Stimulated activated CD8-positive, alpha-beta memory T cell treated with anti-CD3 and anti-CD28 coated beads, Interleukin-15, amount 100 ng/mL, for 24 hours (primary cell): ENCODE data around the gene DNAJC8.

ENCODE experiments used
- DNase-seq: peaks from one replicate; pipeline ENCODE4 v3.0.0-alpha.2; 2020; ENCODE audit warnings: low read depth

Gene DNAJC8

GRCh38 chr1:28172713-28173150 is 60.1 kb downstream of the DNAJC8 start:
- DNase-seq: no peak

- DNase-seq: no peak
These were observed 61.6 kb downstream of the DNAJC8 start for GRCh38 chr1:28171246-28171645.

DNA sequence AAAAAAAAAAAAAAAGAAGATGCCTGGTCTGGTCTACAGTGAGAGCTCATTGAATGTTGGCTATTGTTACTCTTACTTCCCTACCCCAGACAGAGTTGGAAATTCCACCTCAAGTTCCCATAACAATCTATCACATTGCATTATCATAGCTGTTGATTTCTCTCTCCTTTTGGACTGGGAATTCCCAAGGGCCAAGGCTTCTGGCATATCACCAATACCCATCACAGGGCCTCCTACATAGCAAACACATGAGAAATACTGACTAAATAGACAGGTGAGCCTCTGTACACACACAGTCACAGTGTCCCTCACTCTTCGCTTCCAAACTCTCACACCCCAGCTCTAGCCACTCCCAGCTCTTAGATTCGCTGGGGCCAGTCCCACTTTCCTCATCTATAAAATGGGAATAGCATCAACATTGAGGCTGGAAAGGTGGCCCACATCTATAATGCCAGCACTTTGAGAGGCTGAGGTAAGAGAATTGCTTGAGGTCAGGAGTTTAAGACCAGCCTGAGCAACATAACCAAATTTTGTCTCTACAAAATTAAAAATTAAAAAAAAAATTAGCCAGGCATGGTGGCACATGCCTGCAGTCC is 62.7 kb downstream of the DNAJC8 start:
- no peak for DNase-seq

DNA sequence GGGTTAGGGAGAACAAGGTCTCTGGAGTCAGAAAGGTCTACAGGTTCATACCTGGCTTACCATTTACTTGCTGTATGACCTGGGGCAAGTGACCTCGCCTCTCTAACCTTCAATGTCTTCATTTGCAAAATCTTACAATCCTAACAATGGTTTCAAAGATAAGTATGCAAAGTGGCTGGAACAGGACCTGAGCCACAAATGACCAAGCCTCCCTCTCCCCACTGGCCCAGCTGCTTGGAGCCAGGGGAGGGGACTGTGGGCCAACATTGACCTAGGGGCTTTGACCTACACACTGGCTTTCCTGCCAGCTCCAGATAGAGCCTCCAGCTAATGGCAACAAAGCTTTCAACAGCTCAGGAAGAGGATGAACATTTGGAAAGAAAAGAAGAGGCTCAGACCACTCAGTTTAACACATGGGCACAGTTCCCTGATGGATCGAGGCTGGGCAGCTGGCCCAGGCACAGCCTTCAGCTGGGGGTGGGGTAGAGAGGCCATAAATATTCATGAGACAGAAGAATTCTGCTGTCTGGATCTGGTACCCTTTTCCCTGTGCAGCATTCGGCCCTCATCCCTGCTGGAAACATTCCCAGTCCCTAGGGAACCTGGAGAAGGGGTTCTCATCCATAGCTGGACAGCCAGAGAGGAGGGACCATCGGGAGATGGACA is 69.2 kb downstream of the DNAJC8 start:
- DNase-seq: no peak

DNA sequence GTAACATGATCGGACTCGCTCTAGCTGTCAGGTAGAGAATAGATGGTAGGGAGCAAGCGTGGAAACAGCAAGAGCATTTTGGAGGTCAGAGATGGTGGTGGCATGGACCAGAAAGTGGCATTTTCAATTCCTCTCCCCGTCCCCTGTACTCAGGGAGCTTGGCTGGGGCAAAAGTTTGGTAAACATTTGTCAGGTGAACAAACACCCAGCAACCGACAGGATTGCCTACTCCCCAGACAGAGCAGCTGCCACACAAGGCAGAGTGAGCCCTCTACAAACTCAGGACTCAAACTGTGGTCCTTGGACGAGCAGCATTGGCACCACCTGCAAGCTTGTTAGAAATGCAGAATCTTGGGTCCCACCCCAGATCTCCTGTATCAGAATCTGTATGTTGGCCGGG is 70.7 kb downstream of the DNAJC8 start:
- no peak for DNase-seq

GRCh38 chr1:28161751-28162150 is 71.1 kb downstream of the DNAJC8 start:
- no peak for DNase-seq

- no peak for DNase-seq
These were observed 72.0 kb downstream of the DNAJC8 start for GRCh38 chr1:28160782-28161266.

GRCh38 chr1:28159680-28160079 is 73.1 kb downstream of the DNAJC8 start:
- no peak for DNase-seq

DNA sequence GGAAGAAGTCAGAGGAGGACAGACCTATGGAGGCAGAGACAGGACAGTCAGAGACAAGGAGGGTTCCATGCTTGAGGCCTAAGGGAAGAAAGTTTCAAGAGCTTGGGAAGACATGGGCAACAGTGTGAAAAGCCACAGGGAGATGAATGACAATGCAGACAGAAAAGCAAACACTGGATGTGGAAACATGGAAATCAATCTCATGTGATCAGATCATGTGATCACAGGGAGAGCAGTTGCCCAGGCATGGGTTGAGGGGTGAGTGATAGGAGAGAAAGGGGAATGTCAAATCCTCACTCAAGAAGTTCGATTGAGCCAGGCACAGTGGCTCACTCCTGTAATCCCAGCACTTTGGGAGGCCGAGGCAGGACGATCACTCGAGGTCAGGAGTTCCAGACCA is 73.6 kb downstream of the DNAJC8 start:
- DNase-seq: no peak

DNA sequence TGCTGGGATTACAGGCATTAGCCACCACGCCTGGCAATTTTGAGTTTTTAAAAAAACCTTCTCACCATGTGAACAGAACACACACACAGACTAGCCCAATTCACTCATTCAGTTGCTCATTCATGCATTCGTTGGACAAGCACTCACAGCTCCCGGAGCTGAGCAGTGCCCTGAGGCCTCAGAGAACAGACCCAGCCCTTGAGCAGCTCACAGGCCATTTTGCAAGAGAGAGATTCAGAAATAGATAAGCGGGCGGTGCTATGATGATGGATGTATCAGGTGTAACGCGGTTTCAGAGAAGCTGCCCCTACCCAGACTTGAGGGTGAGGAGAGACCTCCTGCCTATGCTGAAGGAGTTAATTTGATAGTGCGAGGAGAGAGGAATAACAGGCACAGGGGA is 74.9 kb downstream of the DNAJC8 start:
- DNase-seq: no peak

DNA sequence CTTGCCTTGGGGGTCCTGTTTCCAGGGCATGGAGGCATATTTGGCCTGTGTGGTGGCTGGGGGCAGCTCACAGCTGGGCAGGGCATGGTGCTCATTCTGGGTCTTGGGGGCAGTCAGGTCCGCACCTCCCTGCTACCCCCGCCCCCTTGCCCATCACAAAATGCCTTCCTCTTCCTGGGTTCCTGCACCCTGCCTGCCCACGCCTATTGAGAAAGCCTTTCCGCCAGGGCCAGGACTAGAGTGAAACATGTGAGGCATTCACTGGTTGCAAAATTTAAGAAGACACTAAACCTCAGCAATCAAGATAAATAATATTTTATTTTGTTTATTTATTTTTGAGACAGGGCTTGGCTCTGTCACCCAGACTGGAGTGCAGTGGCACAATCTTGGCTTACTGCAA is 76.0 kb downstream of the DNAJC8 start:
- no peak for DNase-seq

DNA sequence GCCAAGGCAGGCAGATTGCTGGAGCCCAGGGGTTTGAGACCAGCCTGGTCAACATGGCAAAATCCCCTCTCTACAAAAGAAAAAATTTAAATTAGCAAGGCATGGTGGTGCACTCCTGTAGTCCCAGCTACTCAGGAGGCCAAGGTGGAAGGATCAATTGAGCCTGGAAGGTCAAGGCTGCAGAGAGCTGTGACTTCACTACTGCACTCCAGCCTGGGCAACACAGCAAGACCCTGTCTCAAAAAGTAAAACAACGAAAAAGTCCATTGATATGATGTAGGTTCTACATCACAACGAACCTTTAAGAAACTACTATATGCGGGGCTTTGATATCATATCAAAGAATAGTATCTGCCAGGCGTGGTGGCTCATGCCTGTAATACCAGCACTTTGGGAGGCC is 77.2 kb downstream of the DNAJC8 start:
- DNase-seq: no peak

GRCh38 chr1:28154078-28154594 is 78.7 kb downstream of the DNAJC8 start:
- no peak for DNase-seq
